Left cardiac atrium (tissue), 4 donors: ENCODE results near the gene CACNA1A. TPM values are rescaled to one million over a fixed set of nuclear protein-coding genes. Genes with fewer than 3 reads are reported as not detected.
A peak's percentile ranks its signal among the peaks of the same experiment; 100 is the strongest.

Experiments
- ATAC-seq, 2 donors: fragments of 200-7000 bp; cut with Tn5 transposase; one replicate each; pipeline ENCODE4 v1.9.1; 2020; ENCODE audit warnings: mild to moderate bottlenecking in 2 of 2, moderate library complexity in 2 of 2
- DNase-seq: peaks from one replicate; pipeline ENCODE4 v3.0.0-alpha.2; 2020
- intact Hi-C, 2 donors: fragments of 100-400 bp; cut with DNase I; formaldehyde crosslinking; loops; one replicate each; pipeline versions ENCODE4 v1.14.1 to v1.15.1; 2022 to 2023
- total RNA-seq, 2 donors: library from RNA; stranded (reverse); fragmentation: NEBNext Ultra II Directional; extraction: Animal tissue kit (Norgen Biotek cat#: 25700); gene quantifications; one replicate each; pipeline ENCODE4 v1.2.1, GENCODE V29; 2021
- donor health status: DM: no; HTN: yes; CAD: no.
- donor health status: DM: no; HTN: yes; CAD: no; lungs with severe emphysema.
- donor health status: DM: yes; HTN: yes; CAD: no.
- donor health status: Dilated cardiomyopathy.

CACNA1A gene
- total RNA-seq, 2 donors from 2014 or later: 0.39 to 0.41 TPM

DNA sequence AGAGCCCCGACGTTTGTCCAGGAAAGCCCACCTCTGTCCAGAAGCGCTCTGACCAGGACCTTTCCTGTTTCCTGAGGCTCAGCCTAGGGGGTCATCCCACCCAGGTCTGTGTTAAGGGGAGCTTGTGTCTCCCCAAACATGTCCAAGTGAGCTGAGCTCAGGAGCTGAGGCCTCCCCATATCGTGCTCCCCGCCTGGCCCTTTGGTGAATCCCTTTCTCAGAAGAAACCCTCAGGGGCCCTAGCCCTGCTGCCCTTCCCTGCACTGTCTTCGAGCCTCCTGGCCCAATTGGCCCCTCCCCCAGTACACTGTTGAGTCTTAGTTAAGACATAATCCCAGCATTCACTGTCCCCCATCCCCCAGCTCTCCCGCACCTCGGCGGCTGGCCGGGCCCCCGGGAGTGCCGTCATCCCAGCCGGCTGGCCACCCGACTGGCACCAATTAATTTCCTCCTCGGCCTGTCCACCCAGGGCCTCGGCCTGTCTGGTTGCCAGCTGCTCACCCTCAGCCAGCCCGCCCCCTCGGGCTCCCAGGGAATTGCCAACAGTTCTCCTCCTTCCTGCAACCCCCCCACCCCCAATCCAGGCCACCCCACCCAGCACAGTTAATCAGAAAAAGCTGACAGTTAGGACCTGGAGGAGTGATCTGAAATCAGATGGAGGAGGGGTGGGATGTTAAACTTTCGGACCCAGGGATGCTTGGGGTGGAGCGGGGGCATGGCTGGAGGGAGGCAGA is 342.5 kb downstream of the CACNA1A start:
- ATAC-seq (peak; percentile 47 to 63), DNase-seq (peak; percentile 79)
- intact Hi-C loops: no loop called here

GRCh38 chr19:13162724-13163608 is 343.3 kb downstream of the CACNA1A start:
- DNase-seq (peak; percentile 98), ATAC-seq (peak; percentile 88 to 89)
- intact Hi-C loops: no loop called here

GRCh38 chr19:13160557-13160956 is 345.7 kb downstream of the CACNA1A start:
- ATAC-seq (no peak), DNase-seq (no peak)
- intact Hi-C loops: no loop called here

DNA sequence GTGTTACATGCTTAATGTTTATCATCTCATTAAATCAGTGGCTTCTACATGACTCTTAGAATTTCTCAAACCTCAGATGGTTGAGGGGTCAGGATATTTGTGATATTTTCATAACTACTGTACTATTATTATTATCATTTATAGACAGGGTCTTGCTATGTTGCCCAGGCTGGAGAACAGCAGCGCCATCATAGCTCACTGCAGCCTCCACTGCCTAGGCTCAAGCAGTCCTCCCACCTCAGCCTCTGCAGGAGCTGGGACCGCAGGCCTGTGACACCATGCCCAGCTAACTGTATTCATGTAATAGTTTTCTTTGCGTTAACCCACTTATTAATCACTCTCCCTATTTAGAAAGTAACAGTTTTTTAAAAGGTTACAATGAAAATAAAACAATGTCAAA is 346.6 kb downstream of the CACNA1A start:
- intact Hi-C loops: loop anchor here in 1 of 2 donors (10.0 kb wide), 1 partner anchor 685 kb away; no protein-coding TSS in a partner anchor
- ATAC-seq (no peak), DNase-seq (no peak)
